H1 (cell line): ENCODE measurements around the gene ATP6AP1. TPM values are rescaled to one million over a fixed set of nuclear protein-coding genes. Genes with fewer than 3 reads are reported as not detected.

Source experiments
- ATF2 ChIP-seq: IDR thresholded peaks from 2 replicates; pipeline ENCODE4 v1.6.1; 2012; ENCODE audit warnings: low read length, inconsistent platforms
- BCL11A ChIP-seq, 2 experiments: IDR thresholded peaks; one replicate each; pipeline ENCODE4 v1.6.1; 2011; ENCODE audit warnings: low read depth in 2 of 2, low read length in 2 of 2, mild to moderate bottlenecking in 2 of 2
- GTF2F1 ChIP-seq: IDR thresholded peaks from 2 replicates; pipeline ENCODE4 v1.6.1; 2012; ENCODE audit warnings: low read depth, low read length, improper control_type of control experiment, borderline replicate concordance
- HDAC2 ChIP-seq, 2 experiments: fragments of 300-600 bp in 1 of 2; sonication (generic) in 1 of 2; IDR thresholded peaks; 2 replicates each; pipeline ENCODE4 v1.6.1; 2011 to 2012; ENCODE audit warnings: low read depth in 2 of 2, low read length in 2 of 2, mild to moderate bottlenecking in 2 of 2, moderate library complexity in 2 of 2, borderline replicate concordance in 1 of 2, inconsistent platforms in 1 of 2
- RFX5 ChIP-seq: IDR thresholded peaks from 2 replicates; pipeline ENCODE4 v1.6.1; 2011; ENCODE audit warnings: low read depth, low read length, improper control_type of control experiment, borderline replicate concordance
- polyA plus RNA-seq, 7 experiments: library from polyadenylated mRNA; depleted of rRNA in 3 of 7; stranded (reverse) in 5 of 7; unstranded in 2 of 7; fragments of >200 nt in 5 of 7; fragments of 200-250 nt in 2 of 7; gene quantifications; 1 replicate in 5 of 7; 2 replicates in 1 of 7; 4 replicates in 1 of 7; pipeline versions ENCODE4 v1.2.1 to v1.2.3, GENCODE V29; 2011 to 2013; ENCODE audit warnings: missing spikeins in 2 of 7, mixed read lengths in 2 of 7
- total RNA-seq: library from RNA; stranded (reverse); fragmentation: NEBNext Ultra II Directional; extraction: Animal tissue kit (Norgen Biotek cat#: 25700); gene quantifications from 2 replicates; pipeline ENCODE4 v1.2.1, GENCODE V29; 2021

Gene ATP6AP1
- total and polyA plus RNA-seq, 2 of the 8 experiments (the other 6 are each of a cell fraction or from before 2014, with no cell fraction given) = 44.6 to 80.8 TPM

- TF ChIP-seq ATF2 = no peak
- no peak for TF ChIP-seq HDAC2 (IDR thresholded peaks at IDR 0.05; ENCODE audit: borderline replicate concordance in 1 of 2, low read depth in 2 of 2, low read length in 2 of 2)
- TF ChIP-seq BCL11A (IDR thresholded peaks at IDR 0.05; ENCODE audit: low read depth in 2 of 2, low read length in 2 of 2) = no peak
- no peak for TF ChIP-seq RFX5
- no peak for TF ChIP-seq GTF2F1
Measured at GRCh38 chrX:154426916-154427770, 1.3 kb upstream of the ATP6AP1 start (continued).
